K562 (cell line): ENCODE data around the gene MOGAT2. TPM values are rescaled to one million over a fixed set of nuclear protein-coding genes. Genes with fewer than 3 reads are reported as not detected.
A peak's percentile ranks its signal among the peaks of the same experiment; 100 is the strongest.

Experiments
- ARID1B ChIP-seq: fragments of 450-650 bp; IDR thresholded peaks from 2 replicates; pipeline ENCODE4 v1.6.1; 2016; ENCODE audit warnings: antibody characterized with exemption, mild to moderate bottlenecking, inconsistent platforms
- BRCA1 ChIP-seq, 2 experiments: fragments of 450-650 bp in 1 of 2; sonication (generic) in 1 of 2; formaldehyde crosslinking in 1 of 2; IDR thresholded peaks; 2 replicates each; pipeline versions ENCODE4 v1.5.0 to v1.6.1; 2017 to 2020; ENCODE audit warnings: mild to moderate bottlenecking in 1 of 2, missing genetic modification reagents in 1 of 2
- EHMT2 ChIP-seq: fragments of 450-650 bp; IDR thresholded peaks from 2 replicates; pipeline ENCODE4 v1.6.1; 2018; ENCODE audit warnings: antibody characterized with exemption
- ELF1 ChIP-seq: fragments of 200-800 bp; sonication (Bioruptor generic); IDR thresholded peaks from 2 replicates; pipeline ENCODE4 v1.6.1; 2016; ENCODE audit warnings: missing genetic modification characterization, missing compliant biosample characterization
- ETV6 ChIP-seq, 3 experiments: fragments of 150-350 bp in 1 of 3; sonication (generic) in 1 of 3; formaldehyde crosslinking in 1 of 3; IDR thresholded peaks; 2 replicates each; pipeline versions ENCODE4 v1.6.1 to v1.8.0; 2014 to 2022; ENCODE audit warnings: borderline replicate concordance in 2 of 3, low read depth in 2 of 3, antibody characterized with exemption in 1 of 3, low read length in 1 of 3, mild to moderate bottlenecking in 1 of 3, missing genetic modification reagents in 1 of 3
- HINFP ChIP-seq: fragments of 450-650 bp; conservative IDR thresholded peaks from 2 replicates; pipeline ENCODE4 v1.6.1; 2016; ENCODE audit warnings: missing genetic modification characterization, low read depth, mild to moderate bottlenecking, control low read depth, missing compliant biosample characterization
- HNRNPH1 ChIP-seq: fragments of 200-400 bp; formaldehyde crosslinking; optimal IDR thresholded peaks from 2 replicates; pipeline ENCODE3; 2017; ENCODE audit warnings: low read depth, mild to moderate bottlenecking, low read length, moderate library complexity
- JUND ChIP-seq, 2 experiments: IDR thresholded peaks; 2 replicates in 1 of 2; 3 replicates in 1 of 2; pipeline ENCODE4 v1.6.1; 2011; ENCODE audit warnings: borderline replicate concordance in 2 of 2, low read depth in 2 of 2, low read length in 2 of 2, improper control_type of control experiment in 1 of 2, missing biosample characterization in 1 of 2, missing genetic modification characterization in 1 of 2, missing genetic modification reagents in 1 of 2
- MCM7 ChIP-seq, 2 experiments: fragments of 450-650 bp; IDR thresholded peaks; 2 replicates each; pipeline ENCODE4 v1.6.1; 2016 to 2018
- NFE2 ChIP-seq: IDR thresholded peaks from 2 replicates; pipeline ENCODE4 v1.6.1; 2014; ENCODE audit warnings: antibody characterized with exemption, low read depth
- OTX1 ChIP-seq: fragments of 450-650 bp; formaldehyde crosslinking; IDR thresholded peaks from 2 replicates; pipeline ENCODE4 v1.4.0; 2022; ENCODE audit warnings: mild to moderate bottlenecking
- PHB2 ChIP-seq: fragments of 450-650 bp; IDR thresholded peaks from 2 replicates; pipeline ENCODE4 v1.6.1; 2017; ENCODE audit warnings: low read depth
- PKNOX1 ChIP-seq: fragments of 450-650 bp; IDR thresholded peaks from 2 replicates; pipeline ENCODE4 v1.6.1; 2016
- SMARCA5 ChIP-seq: fragments of 450-650 bp; IDR thresholded peaks from 2 replicates; pipeline ENCODE4 v1.6.1; 2016
- SPI1 ChIP-seq: IDR thresholded peaks from 2 replicates; pipeline ENCODE4 v1.6.1; 2011; ENCODE audit warnings: low read depth, low read length, control low read depth, borderline replicate concordance
- TCF7L2 ChIP-seq: fragments of 150-350 bp; IDR thresholded peaks from 2 replicates; pipeline ENCODE4 v1.6.1; 2016; ENCODE audit warnings: low read depth, mild to moderate bottlenecking, low read length, moderate library complexity
- ZC3H4 ChIP-seq: sonication (generic); formaldehyde crosslinking; IDR thresholded peaks from 2 replicates; pipeline ENCODE4 v1.9.0; 2021; ENCODE audit warnings: missing genetic modification reagents, borderline replicate concordance
- ZFP36 ChIP-seq: fragments of 150-350 bp; IDR thresholded peaks from 2 replicates; pipeline ENCODE4 v1.6.1; 2018; ENCODE audit warnings: low read length, low read depth; ENCODE audit not compliant: partially characterized antibody
- ZNF436 ChIP-seq: fragments of 250-450, 450-650 bp; sonication (Bioruptor Pico); formaldehyde crosslinking; IDR thresholded peaks from 2 replicates; pipeline ENCODE4 v1.7.0; 2020; ENCODE audit warnings: mild to moderate bottlenecking
- polyA plus RNA-seq, 8 experiments: library from polyadenylated mRNA; depleted of rRNA in 4 of 8; stranded (reverse) in 5 of 8; unstranded in 3 of 8; fragments of >200 nt; fragmentation: Nextera tagmentation in 2 of 8; fragmentation: Illumina TruSeq in 1 of 8; extraction: Ambion mirVana in 2 of 8; extraction: Trizol in 1 of 8; gene quantifications; 2 replicates each; pipeline versions ENCODE4 v1.2.1 to v1.2.3, GENCODE V29; 2011 to 2014; ENCODE audit warnings: inconsistent platforms in 1 of 8, missing spikeins in 1 of 8
- total RNA-seq, 7 experiments: library from RNA; depleted of rRNA in 6 of 7; stranded (reverse); fragments of >200 nt in 6 of 7; fragmentation: Illumina TruSeq in 2 of 7; extraction: Trizol in 2 of 7; gene quantifications; 2 replicates each; pipeline versions ENCODE4 v1.2.1 to v1.2.3, GENCODE V29; 2011 to 2021; ENCODE audit warnings: low replicate concordance in 1 of 7
- TF ChIP-seq, protein P1 (sequence below): IDR thresholded peaks from 3 replicates; pipeline ENCODE4 v1.6.1; 2011; ENCODE audit warnings: borderline replicate concordance, mild to moderate bottlenecking, moderate library complexity; ENCODE audit not compliant: insufficient read length; ENCODE audit errors: extremely low read depth
- TF ChIP-seq, protein P2 (sequence below): sonication (generic); formaldehyde crosslinking; IDR thresholded peaks from 2 replicates; pipeline ENCODE4 v1.9.0; 2022; ENCODE audit warnings: mild to moderate bottlenecking, missing genetic modification reagents

Gene MOGAT2
- total and polyA plus RNA-seq, 9 of the 15 experiments (the other 6 are each of a cell fraction or from before 2014, with no cell fraction given), result 0.09 TPM; not detected in 7

DNA sequence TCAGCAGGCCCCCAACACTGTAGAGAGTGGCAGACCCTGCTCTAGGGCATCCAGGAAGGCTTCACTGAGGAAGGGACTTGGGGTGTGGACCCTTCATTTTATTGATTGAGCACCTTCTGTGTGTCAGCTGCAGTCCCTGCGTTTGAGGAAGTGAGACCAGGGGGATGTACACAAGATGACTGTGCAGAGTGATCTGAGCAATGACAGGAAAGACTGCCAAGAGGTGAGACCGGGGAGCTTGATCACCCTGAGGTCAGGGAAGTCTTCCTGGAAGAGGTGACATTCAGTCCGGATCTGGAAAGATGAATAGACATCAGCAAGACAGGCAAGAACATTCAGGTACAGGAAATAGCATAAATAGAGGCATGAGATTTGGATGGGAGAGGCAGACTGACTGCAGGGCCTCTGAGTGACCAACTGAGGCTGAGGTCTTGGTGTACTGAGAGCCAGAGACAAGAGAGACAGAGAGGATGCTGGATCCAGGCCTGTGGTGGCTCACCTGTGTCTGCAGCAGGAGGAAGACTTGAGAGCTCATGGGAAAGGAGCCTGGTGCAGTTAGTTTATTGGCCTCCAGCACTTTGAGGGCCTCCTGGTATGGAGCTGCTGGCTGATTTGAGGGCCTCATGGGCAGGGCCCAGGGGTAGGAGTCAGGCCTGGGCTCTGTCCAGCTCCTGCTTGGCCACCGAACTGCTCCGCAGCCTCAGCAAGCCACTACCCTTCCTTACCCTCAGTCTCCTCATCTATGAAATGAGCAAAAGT lies 56.1 kb downstream of the MOGAT2 start (continued):
- TF ChIP-seq HINFP (tag) (no peak), PKNOX1 (peak; percentile 63), NFE2 (peak; percentile 86), JUND (IDR thresholded peaks at IDR 0.05; ENCODE audit: borderline replicate concordance, low read depth, low read length) (no peak), JUND (tag; IDR thresholded peaks at IDR 0.05; ENCODE audit: borderline replicate concordance, low read depth, low read length) (peak; percentile 36; the same call in 1 of the 3 replicates), SPI1 (peak; percentile 95), HNRNPH1 (no peak), ETV6 (IDR thresholded peaks at IDR 0.05; ENCODE audit: borderline replicate concordance in 1 of 2, low read depth in 2 of 2, low read length in 1 of 2) (peak in 1 of 2 experiments; percentile 56; a peak in 1 of 4 replicates), ETV6 (CRISPR knock-in tag; IDR thresholded peaks at IDR 0.05; ENCODE audit: borderline replicate concordance) (no peak), ELF1 (tag) (peak; percentile 25; the same call in 1 of the 2 replicates), EHMT2 (no peak), ZC3H4 (no peak), TCF7L2 (no peak), SMARCA5 (peak; percentile 96), PHB2 (no peak), BRCA1 (IDR thresholded peaks at IDR 0.05) (no peak), BRCA1 (CRISPR knock-in tag; IDR thresholded peaks at IDR 0.05) (no peak), ZFP36 (peak; percentile 100), MCM7 (IDR thresholded peaks at IDR 0.05) (no peak), ZNF436 (CRISPR knock-in tag) (peak; percentile 82), ARID1B (0 out of 2 replicates have a peak, but pooled peaks have one; percentile 29), OTX1 (no peak)
- TF ChIP-seq, protein P1, sequence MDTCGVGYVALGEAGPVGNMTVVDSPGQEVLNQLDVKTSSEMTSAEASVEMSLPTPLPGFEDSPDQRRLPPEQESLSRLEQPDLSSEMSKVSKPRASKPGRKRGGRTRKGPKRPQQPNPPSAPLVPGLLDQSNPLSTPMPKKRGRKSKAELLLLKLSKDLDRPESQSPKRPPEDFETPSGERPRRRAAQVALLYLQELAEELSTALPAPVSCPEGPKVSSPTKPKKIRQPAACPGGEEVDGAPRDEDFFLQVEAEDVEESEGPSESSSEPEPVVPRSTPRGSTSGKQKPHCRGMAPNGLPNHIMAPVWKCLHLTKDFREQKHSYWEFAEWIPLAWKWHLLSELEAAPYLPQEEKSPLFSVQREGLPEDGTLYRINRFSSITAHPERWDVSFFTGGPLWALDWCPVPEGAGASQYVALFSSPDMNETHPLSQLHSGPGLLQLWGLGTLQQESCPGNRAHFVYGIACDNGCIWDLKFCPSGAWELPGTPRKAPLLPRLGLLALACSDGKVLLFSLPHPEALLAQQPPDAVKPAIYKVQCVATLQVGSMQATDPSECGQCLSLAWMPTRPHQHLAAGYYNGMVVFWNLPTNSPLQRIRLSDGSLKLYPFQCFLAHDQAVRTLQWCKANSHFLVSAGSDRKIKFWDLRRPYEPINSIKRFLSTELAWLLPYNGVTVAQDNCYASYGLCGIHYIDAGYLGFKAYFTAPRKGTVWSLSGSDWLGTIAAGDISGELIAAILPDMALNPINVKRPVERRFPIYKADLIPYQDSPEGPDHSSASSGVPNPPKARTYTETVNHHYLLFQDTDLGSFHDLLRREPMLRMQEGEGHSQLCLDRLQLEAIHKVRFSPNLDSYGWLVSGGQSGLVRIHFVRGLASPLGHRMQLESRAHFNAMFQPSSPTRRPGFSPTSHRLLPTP, result peak; percentile 47
- TF ChIP-seq, protein P2, sequence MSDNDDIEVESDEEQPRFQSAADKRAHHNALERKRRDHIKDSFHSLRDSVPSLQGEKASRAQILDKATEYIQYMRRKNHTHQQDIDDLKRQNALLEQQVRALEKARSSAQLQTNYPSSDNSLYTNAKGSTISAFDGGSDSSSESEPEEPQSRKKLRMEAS, result no peak
